Transverse colon (tissue), 4 donors: ENCODE results near the gene DLK2.

ENCODE experiments used
- CTCF ChIP-seq, 5 experiments: fragments of 200-600 bp in 3 of 5; fragments of 450-650 bp in 2 of 5; sonication (generic) in 3 of 5; IDR thresholded peaks; 1 replicate in 2 of 5; 2 replicates in 3 of 5; pipeline ENCODE4 v1.5.1; 2016 to 2017; ENCODE audit warnings: antibody characterized with exemption in 5 of 5, inconsistent platforms in 3 of 5, mild to moderate bottlenecking in 2 of 5, moderate library complexity in 1 of 5
- POLR2A ChIP-seq: fragments of 450-650 bp; IDR thresholded peaks from one replicate; pipeline ENCODE4 v1.6.1; 2016; ENCODE audit warnings: antibody characterized with exemption, mild to moderate bottlenecking, moderate library complexity
- POLR2AphosphoS5 ChIP-seq, 3 donors: sonication (generic); formaldehyde crosslinking; IDR thresholded peaks; one replicate each; pipeline ENCODE4 v1.6.1; 2016; ENCODE audit warnings: antibody characterized with exemption in 3 of 3

- TF ChIP-seq POLR2A (no peak), CTCF (IDR thresholded peaks at IDR 0.05) (no peak), POLR2AphosphoS5 (IDR thresholded peaks at IDR 0.05) (no peak)
Observed at GRCh38 chr6:43492673-43493072, 37.3 kb upstream of the DLK2 start.
